Measurements from ENCODE around the gene FRA10AC1. TPM values are rescaled to one million over a fixed set of nuclear protein-coding genes. Genes with fewer than 3 reads are reported as not detected.

FRA10AC1 gene
- total and polyA plus RNA-seq, 2 of the 4 experiments (the other 2 are of a cell fraction) = 1.6 to 4.9 TPM

GRCh38 chr10:93707623-93708022, 5.2 kb upstream of the FRA10AC1 start:
- Histone ChIP-seq H3K18ac (ENCODE audit: low read depth, low read length) (no peak overlapping the region), H2BK20ac (ENCODE audit: low read depth, low read length) (no peak overlapping the region), H4K8ac (ENCODE audit: low read depth in 2 of 2, low read length in 2 of 2) (no peak overlapping the region), H3K36me3 (ENCODE audit: control insufficient read depth, insufficient read depth, low read length) (no peaks in the 10 kb centered on the region), H4K5ac (ENCODE audit: low read depth, low read length) (no peak overlapping the region), H2BK15ac (ENCODE audit: low read depth, low read length) (no peak overlapping the region), H3K14ac (replicated peaks; ENCODE audit: low read depth, low read length) (no peak overlapping the region), H2BK5ac (ENCODE audit: low read depth, low read length, poor library complexity, severe bottlenecking) (no peak overlapping the region), H3K56ac (ENCODE audit: extremely low read depth, insufficient read depth, low read length) (no peak overlapping the region), H3K9me1 (ENCODE audit: insufficient read depth, low read length) (no peaks in the 10 kb centered on the region), H3K9me3 (ENCODE audit: control insufficient read depth, insufficient read depth, low read length) (no peaks in the 10 kb centered on the region), H3K27me3 (ENCODE audit: control insufficient read depth, insufficient read depth, low read length) (peaks cover 6% of the 10 kb centered on the region), H3K9ac (ENCODE audit: low read depth, low read length) (no peak overlapping the region), H3K4ac (ENCODE audit: low read depth, low read length) (no peak overlapping the region), H3K23ac (ENCODE audit: low read depth, low read length) (no peak overlapping the region), H2AK5ac (ENCODE audit: low read depth, low read length) (no peak overlapping the region), H4K91ac (ENCODE audit: insufficient read depth, low read depth, low read length) (no peak overlapping the region), H3K27ac (ENCODE audit: insufficient read depth, low read length) (no peak overlapping the region), H3K4me3 (ENCODE audit: insufficient read depth, low read depth, low read length) (no peak overlapping the region), H3K79me1 (ENCODE audit: low read depth in 1 of 2, low read length in 2 of 2) (no peaks in the 10 kb centered on the region), H2BK120ac (ENCODE audit: low read depth, low read length) (no peak overlapping the region), H2AFZ (replicated peaks; ENCODE audit: low read length, poor library complexity) (no peak overlapping the region), H2AK9ac (replicated peaks; ENCODE audit: low read depth, low read length, poor library complexity) (no peak overlapping the region), H3K4me2 (ENCODE audit: low read depth, low read length) (no peak overlapping the region), H4K20me1 (ENCODE audit: insufficient read depth, low read length) (no peaks in the 10 kb centered on the region), H3K4me1 (ENCODE audit: control insufficient read depth, insufficient read depth, low read length) (no peaks in the 10 kb centered on the region)
- dilution Hi-C loops (cut with HindIII; ENCODE audit: low sequenced_read_pairs, unreplicated experiment) (no loop called here), intact Hi-C loops (cut with micrococcal nuclease) (loop anchor here (10.0 kb wide), 1 partner anchor 627 kb away; no protein-coding TSS in a partner anchor), in situ Hi-C loops (cut with MboI; ENCODE audit: low sequenced_read_pairs) (no loop called here)
- BruUV-seq (replicated peaks) = no TSS peak
- DNase-seq (no peak), ATAC-seq (ENCODE audit: low read depth) (no peak)
- TF ChIP-seq FOS (IDR thresholded peaks at IDR 0.05; ENCODE audit: low read depth, low read length) = no peak
- TF ChIP-seq CEBPB (IDR thresholded peaks at IDR 0.05; ENCODE audit: low read depth, low read length) = no peak
- TF ChIP-seq RCOR1 (IDR thresholded peaks at IDR 0.05; ENCODE audit: insufficient replicate concordance, low read length) = no peak
- no peak for TF ChIP-seq MXI1 (IDR thresholded peaks at IDR 0.05; ENCODE audit: borderline replicate concordance, low read depth, low read length)
- no peak for TF ChIP-seq CTCF (conservative IDR thresholded peaks at IDR 0.05; ENCODE audit: low read depth, low read length)
- no peak for TF ChIP-seq ELK1 (IDR thresholded peaks at IDR 0.05; ENCODE audit: borderline replicate concordance, low read depth, low read length)
- TF ChIP-seq RAD21 (IDR thresholded peaks at IDR 0.05; ENCODE audit: low read length) = no peak
- TF ChIP-seq MAZ (IDR thresholded peaks at IDR 0.05; ENCODE audit: borderline replicate concordance, low read depth, low read length) = no peak
- TF ChIP-seq RFX5 (IDR thresholded peaks at IDR 0.05; ENCODE audit: low read depth, low read length) = no peak
- TF ChIP-seq CHD1 (IDR thresholded peaks at IDR 0.05; ENCODE audit: low read depth, low read length) = no peak
- no peak for TF ChIP-seq MAFK (IDR thresholded peaks at IDR 0.05; ENCODE audit: low read depth, low read length)
- no peak for TF ChIP-seq NFE2L2 (IDR thresholded peaks at IDR 0.05; ENCODE audit: low read depth, low read length)
- no peak for TF ChIP-seq BHLHE40 (IDR thresholded peaks at IDR 0.05; ENCODE audit: low read depth, low read length)
- no peak for TF ChIP-seq SMC3 (IDR thresholded peaks at IDR 0.05; ENCODE audit: low read depth, low read length)
- TF ChIP-seq USF2 (IDR thresholded peaks at IDR 0.05; ENCODE audit: low read depth, low read length) = no peak
- TF ChIP-seq POLR2A (IDR thresholded peaks at IDR 0.05; ENCODE audit: low read depth, low read length) = no peak
- CTCF ChIA-PET = no interaction called here
- POLR2A ChIA-PET (ENCODE audit: unreplicated experiment) = no interaction called here
